ENCODE results near the gene VPS13C. TPM values are rescaled to one million over a fixed set of nuclear protein-coding genes. Genes with fewer than 3 reads are reported as not detected.

Gene VPS13C
- total RNA-seq, 1 experiment from 2014 or later = 18.6 TPM

- ChIA-PET POLR2A (no interaction called here), CTCF (interaction anchor here (1.1 kb wide), 1 partner anchor 230 kb away, joined by 3 read pairs; no protein-coding TSS in a partner anchor), RAD21 (ENCODE audit: low non-redundant PET in 1 of 2, low total read pairs in 2 of 2, uncharacterized antibody in 2 of 2, unreplicated experiment in 2 of 2) (no interaction called here)
- Histone ChIP-seq H4K20me1 (ENCODE audit: insufficient read depth) (no peaks in the 10 kb centered on the region), H3K9ac (ENCODE audit: low read length) (no peak overlapping the region), H3K4me1 (ENCODE audit: control insufficient read depth in 1 of 2, insufficient read depth in 2 of 2, low read length in 2 of 2) (peaks cover 17 to 42% of the 10 kb centered on the region in 2 experiments; a peak in 3 of 4 replicates), H3K27me3 (ENCODE audit: insufficient read depth, low read length) (no peaks in the 10 kb centered on the region), H3K27ac (ENCODE audit: low read depth, low read length) (no peak overlapping the region), H3K4me3 (replicated peaks in 1 of 2; ENCODE audit: low read depth in 1 of 2, low read length in 2 of 2) (no peak overlapping the region), H2AFZ (ENCODE audit: low read depth, low read length, poor library complexity, severe bottlenecking) (no peak overlapping the region), H3K79me2 (ENCODE audit: insufficient read depth, low read length) (no peaks in the 10 kb centered on the region), H3K4me2 (ENCODE audit: low read length) (no peak overlapping the region), H3K36me3 (ENCODE audit: control insufficient read depth in 1 of 2, insufficient read depth in 2 of 2, low read length in 2 of 2) (no peaks in the 10 kb centered on the region), H3K9me2 (ENCODE audit: insufficient read depth) (no peaks in the 10 kb centered on the region), H3K9me3 (ENCODE audit: control insufficient read depth in 1 of 2, insufficient read depth in 1 of 2, low read depth in 1 of 2, low read length in 2 of 2) (no peaks in the 10 kb centered on the region)
- no peak for DNase-seq (ENCODE audit: low read depth, low spot score)
- TF ChIP-seq ELF1 (IDR thresholded peaks at IDR 0.05; ENCODE audit: borderline replicate concordance, low read depth) (no peak), SP1 (IDR thresholded peaks at IDR 0.05; ENCODE audit: low read depth) (no peak), CEBPB (IDR thresholded peaks at IDR 0.05; ENCODE audit: low read depth) (no peak), YY1 (IDR thresholded peaks at IDR 0.05; ENCODE audit: extremely low read depth, insufficient replicate concordance, low read depth, low read length) (no peak), CBX3 (IDR thresholded peaks at IDR 0.05; ENCODE audit: low read depth) (no peak), TCF7L2 (IDR thresholded peaks at IDR 0.05; ENCODE audit: borderline replicate concordance, extremely low read depth, insufficient read depth, insufficient read length) (no peak), RAD21 (IDR thresholded peaks at IDR 0.05; ENCODE audit: low read depth) (no peak), EZH2phosphoT487 (IDR thresholded peaks at IDR 0.05; ENCODE audit: borderline replicate concordance) (no peak), REST (IDR thresholded peaks at IDR 0.05; ENCODE audit: low read depth) (no peak), EGR1 (IDR thresholded peaks at IDR 0.05; ENCODE audit: low read depth) (no peak), SIN3A (IDR thresholded peaks at IDR 0.05; ENCODE audit: low read depth) (no peak), SRF (IDR thresholded peaks at IDR 0.05; ENCODE audit: low read depth) (no peak), FOSL1 (IDR thresholded peaks at IDR 0.05; ENCODE audit: low read depth) (no peak), POLR2AphosphoS5 (IDR thresholded peaks at IDR 0.05; ENCODE audit: low read depth, low read length) (no peak), ATF3 (IDR thresholded peaks at IDR 0.05) (no peak), ZBTB33 (IDR thresholded peaks at IDR 0.05; ENCODE audit: extremely low read depth, insufficient replicate concordance, low read length) (no peak), EZH2 (IDR thresholded peaks at IDR 0.05) (no peak), JUND (IDR thresholded peaks at IDR 0.05) (no peak)
- TF ChIP-seq, protein P1, sequence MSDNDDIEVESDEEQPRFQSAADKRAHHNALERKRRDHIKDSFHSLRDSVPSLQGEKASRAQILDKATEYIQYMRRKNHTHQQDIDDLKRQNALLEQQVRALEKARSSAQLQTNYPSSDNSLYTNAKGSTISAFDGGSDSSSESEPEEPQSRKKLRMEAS (IDR thresholded peaks at IDR 0.05) = no peak
- TF ChIP-seq, protein P2, sequence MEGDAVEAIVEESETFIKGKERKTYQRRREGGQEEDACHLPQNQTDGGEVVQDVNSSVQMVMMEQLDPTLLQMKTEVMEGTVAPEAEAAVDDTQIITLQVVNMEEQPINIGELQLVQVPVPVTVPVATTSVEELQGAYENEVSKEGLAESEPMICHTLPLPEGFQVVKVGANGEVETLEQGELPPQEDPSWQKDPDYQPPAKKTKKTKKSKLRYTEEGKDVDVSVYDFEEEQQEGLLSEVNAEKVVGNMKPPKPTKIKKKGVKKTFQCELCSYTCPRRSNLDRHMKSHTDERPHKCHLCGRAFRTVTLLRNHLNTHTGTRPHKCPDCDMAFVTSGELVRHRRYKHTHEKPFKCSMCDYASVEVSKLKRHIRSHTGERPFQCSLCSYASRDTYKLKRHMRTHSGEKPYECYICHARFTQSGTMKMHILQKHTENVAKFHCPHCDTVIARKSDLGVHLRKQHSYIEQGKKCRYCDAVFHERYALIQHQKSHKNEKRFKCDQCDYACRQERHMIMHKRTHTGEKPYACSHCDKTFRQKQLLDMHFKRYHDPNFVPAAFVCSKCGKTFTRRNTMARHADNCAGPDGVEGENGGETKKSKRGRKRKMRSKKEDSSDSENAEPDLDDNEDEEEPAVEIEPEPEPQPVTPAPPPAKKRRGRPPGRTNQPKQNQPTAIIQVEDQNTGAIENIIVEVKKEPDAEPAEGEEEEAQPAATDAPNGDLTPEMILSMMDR (IDR thresholded peaks at IDR 0.05 in 2 of 3, conservative IDR thresholded peaks at IDR 0.05 in 1 of 3; ENCODE audit: borderline replicate concordance in 1 of 3, insufficient read depth in 1 of 3, low read depth in 2 of 3, low read length in 2 of 3) = no peak
- intact Hi-C loops (cut with micrococcal nuclease) = no loop called here
- BruUV-seq (replicated peaks) = no TSS peak
- ATAC-seq = no peak
These were observed 3.8 kb upstream of the VPS13C start for GRCh38 chr15:62063825-62064635.
